SK-N-SH (cell line): ENCODE measurements around the gene SLC1A7.

ENCODE experiments used
- CTCF ChIP-seq: fragments of 200-600 bp; sonication (generic); IDR thresholded peaks from 2 replicates; pipeline ENCODE4 v1.6.1; 2017; ENCODE audit warnings: antibody characterized with exemption, mild to moderate bottlenecking, moderate library complexity
- EZH2phosphoT487 ChIP-seq: fragments of 200-600 bp; sonication (generic); IDR thresholded peaks from 2 replicates; pipeline ENCODE4 v1.6.1; 2017; ENCODE audit warnings: low read depth, mixed run types, mild to moderate bottlenecking, antibody characterized with exemption, moderate library complexity, borderline replicate concordance
- FOSL2 ChIP-seq: IDR thresholded peaks from 2 replicates; pipeline ENCODE4 v1.4.0; 2012; ENCODE audit warnings: low read depth, mild to moderate bottlenecking, moderate library complexity, borderline replicate concordance
- MAX ChIP-seq: IDR thresholded peaks from 2 replicates; pipeline ENCODE4 v1.4.0; 2012; ENCODE audit warnings: low read depth
- POLR2AphosphoS5 ChIP-seq: IDR thresholded peaks from 2 replicates; pipeline ENCODE4 v1.6.1; 2012; ENCODE audit warnings: low read depth, low read length
- RCOR1 ChIP-seq: fragments of 150-350 bp; IDR thresholded peaks from 2 replicates; pipeline ENCODE4 v1.6.1; 2017; ENCODE audit warnings: antibody characterized with exemption, low read length
- REST ChIP-seq: IDR thresholded peaks from 2 replicates; pipeline ENCODE4 v1.6.1; 2012; ENCODE audit warnings: mild to moderate bottlenecking, low read depth, low read length, moderate library complexity
- RFX5 ChIP-seq: IDR thresholded peaks from 2 replicates; pipeline ENCODE4 v1.6.1; 2012; ENCODE audit warnings: mild to moderate bottlenecking, improper control_type of control experiment, low read length

GRCh38 chr1:53107570-53108322, 34.7 kb downstream of the SLC1A7 start:
- TF ChIP-seq CTCF, result no peak
- no peak; the same call in 1 of the 2 replicates for TF ChIP-seq POLR2AphosphoS5
- no peak for TF ChIP-seq RCOR1
- TF ChIP-seq REST, result no peak
- no peak for TF ChIP-seq EZH2phosphoT487
- TF ChIP-seq FOSL2, result no peak
- no peak for TF ChIP-seq MAX
- TF ChIP-seq RFX5, result no peak
